22Rv1 (cell line): ENCODE measurements around the gene VIPR2.
"Not testable (repeated sequence)": the region's sequence is repeated elsewhere in the genome, so short reads cannot be mapped to it uniquely, and the experiment has no call there.

Source experiments
- H3K27ac ChIP-seq: fragments of 450-650 bp; 2 replicates; pipeline ENCODE4 v1.5.1; 2017
- ZFX ChIP-seq: fragments of 450-650 bp; IDR thresholded peaks from 2 replicates; pipeline ENCODE4 v1.6.1; 2017; ENCODE audit warnings: antibody characterized with exemption, borderline replicate concordance
- TF ChIP-seq, protein P1 (sequence below): fragments of 450-650 bp; IDR thresholded peaks from 2 replicates; pipeline ENCODE4 v1.5.1; 2017; ENCODE audit warnings: mild to moderate bottlenecking

VIPR2 gene

GRCh38 chr7:159126311-159127260, 18.1 kb downstream of the VIPR2 start:
- TF ChIP-seq ZFX, result no peak
- no peak overlapping the region for H3K27ac ChIP-seq

DNA sequence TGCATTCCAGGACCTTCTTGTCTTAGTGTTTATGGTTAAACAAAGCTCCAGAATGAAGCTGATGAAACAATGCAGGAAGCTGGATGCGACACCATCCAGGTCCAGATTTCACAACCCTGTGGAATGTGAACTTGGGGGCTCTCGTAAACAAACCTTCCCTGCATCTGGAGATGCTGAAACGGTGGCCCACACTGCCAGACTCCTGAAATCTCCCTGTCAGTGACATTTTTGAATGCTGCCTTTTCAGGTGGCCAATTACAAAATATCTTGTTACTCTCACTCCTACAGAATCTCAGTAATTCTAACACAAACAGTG, 18.8 kb downstream of the VIPR2 start:
- no peak for TF ChIP-seq ZFX
- TF ChIP-seq, protein P1, sequence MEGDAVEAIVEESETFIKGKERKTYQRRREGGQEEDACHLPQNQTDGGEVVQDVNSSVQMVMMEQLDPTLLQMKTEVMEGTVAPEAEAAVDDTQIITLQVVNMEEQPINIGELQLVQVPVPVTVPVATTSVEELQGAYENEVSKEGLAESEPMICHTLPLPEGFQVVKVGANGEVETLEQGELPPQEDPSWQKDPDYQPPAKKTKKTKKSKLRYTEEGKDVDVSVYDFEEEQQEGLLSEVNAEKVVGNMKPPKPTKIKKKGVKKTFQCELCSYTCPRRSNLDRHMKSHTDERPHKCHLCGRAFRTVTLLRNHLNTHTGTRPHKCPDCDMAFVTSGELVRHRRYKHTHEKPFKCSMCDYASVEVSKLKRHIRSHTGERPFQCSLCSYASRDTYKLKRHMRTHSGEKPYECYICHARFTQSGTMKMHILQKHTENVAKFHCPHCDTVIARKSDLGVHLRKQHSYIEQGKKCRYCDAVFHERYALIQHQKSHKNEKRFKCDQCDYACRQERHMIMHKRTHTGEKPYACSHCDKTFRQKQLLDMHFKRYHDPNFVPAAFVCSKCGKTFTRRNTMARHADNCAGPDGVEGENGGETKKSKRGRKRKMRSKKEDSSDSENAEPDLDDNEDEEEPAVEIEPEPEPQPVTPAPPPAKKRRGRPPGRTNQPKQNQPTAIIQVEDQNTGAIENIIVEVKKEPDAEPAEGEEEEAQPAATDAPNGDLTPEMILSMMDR, result no peak
- no peak overlapping the region for H3K27ac ChIP-seq

DNA sequence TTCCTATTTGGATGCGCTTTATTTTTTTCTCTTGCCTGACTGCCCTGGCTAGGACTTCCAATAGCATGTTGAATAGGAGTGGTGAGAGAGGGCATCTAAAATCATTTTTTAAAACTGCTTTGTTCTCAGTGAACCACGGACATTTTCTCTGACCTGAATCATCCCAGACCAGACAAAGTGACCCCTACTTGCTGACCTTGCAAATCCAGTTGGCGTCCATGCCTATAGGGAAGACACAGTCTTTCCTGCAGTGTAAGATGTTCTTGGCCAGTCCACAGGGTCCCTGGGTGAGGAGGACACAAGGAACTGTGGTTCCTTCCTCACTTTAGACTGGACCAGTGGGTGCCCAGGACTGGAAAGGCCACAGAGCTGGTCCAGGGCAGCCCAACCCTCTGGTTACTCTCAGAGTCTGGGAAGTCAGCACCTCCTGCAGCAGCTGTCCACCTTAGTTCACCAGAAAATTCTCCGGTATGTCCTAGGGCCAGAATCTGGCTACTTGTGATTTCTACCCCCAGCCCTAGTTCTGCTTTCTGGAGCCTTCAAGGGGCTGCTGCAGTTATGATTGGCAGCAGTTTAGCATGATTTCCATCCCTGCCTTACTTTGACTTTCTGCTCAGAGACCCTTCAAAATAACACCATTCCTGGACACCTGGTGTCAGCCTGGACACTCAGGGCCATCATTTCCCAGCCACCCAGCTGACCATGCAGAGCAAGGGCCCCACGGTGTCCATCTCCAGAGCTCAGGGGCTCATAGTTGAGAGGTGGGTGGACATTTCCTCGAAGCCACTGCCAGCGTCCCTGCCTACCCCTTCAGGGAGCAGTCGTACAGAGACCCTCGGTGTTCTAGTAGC, 19.3 kb downstream of the VIPR2 start:
- no peak overlapping the region for H3K27ac ChIP-seq
- TF ChIP-seq ZFX, result no peak
- TF ChIP-seq, protein P1, result no peak

- not testable (repeated sequence) for H3K27ac ChIP-seq
Measured at GRCh38 chr7:159123793-159124192, 20.9 kb downstream of the VIPR2 start.

DNA sequence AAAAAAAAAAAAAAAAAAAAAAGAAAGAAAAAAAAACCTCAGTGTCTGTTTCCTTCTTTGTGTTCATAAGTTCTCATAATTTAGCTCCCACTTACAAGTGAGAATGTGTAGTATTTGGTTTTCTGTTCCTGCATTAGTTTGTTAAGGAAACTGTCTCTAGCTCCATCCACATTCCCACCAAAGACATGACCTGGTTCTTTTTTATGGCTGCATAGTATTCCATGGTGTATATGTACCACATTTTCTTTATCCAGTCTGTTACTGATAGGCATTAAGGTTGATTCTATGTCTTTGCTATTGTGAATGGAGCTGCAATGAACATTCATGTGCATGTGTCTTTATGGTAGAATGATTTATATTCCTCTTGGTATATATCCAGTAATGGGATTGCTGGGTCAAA, 21.4 kb downstream of the VIPR2 start:
- H3K27ac ChIP-seq, result not testable (repeated sequence)

GRCh38 chr7:159122276-159122675, 22.4 kb downstream of the VIPR2 start:
- H3K27ac ChIP-seq, result no peak overlapping the region
- TF ChIP-seq ZFX, result no peak
- TF ChIP-seq, protein P1, result no peak

DNA sequence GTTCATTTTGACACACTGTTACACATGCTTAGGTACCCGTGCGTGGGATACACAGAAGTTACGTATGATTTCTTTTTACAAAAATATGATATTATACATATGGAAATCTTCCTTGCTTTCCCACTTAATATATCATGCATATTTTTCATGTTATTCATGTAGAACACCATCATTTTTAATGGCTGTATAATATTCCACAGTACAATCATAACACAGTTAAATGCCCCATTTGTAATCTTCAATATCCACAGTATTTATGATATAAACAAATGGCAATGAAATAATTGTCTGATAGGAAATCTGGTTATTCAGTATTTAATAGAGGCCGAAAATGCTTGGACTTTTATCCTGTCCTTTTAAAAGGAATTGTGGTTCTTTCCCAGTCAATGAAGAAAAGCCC, 23.2 kb downstream of the VIPR2 start:
- H3K27ac ChIP-seq, result no peak overlapping the region
- TF ChIP-seq, protein P1, result no peak
- no peak for TF ChIP-seq ZFX

DNA sequence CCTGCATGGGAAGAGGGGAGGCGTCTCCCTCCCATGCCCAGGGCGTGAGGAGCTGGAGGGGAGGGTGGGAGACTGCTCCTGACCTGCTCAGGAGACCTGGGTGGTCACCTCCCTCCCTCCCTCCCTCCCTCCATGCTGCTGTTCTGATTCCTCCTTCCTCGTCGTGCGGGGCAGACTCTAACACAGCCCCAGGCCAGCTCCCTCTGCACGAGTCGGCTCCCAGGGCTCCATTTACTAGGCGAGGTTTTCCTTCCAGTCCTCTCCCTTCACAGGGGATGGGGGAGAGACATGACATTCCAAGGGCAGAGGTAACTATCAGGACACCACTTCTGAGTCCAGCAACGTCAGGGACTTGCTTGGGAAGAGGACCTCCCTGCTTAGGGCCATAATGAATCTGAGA, 23.6 kb downstream of the VIPR2 start:
- TF ChIP-seq ZFX, result no peak
- H3K27ac ChIP-seq, result no peak overlapping the region

DNA sequence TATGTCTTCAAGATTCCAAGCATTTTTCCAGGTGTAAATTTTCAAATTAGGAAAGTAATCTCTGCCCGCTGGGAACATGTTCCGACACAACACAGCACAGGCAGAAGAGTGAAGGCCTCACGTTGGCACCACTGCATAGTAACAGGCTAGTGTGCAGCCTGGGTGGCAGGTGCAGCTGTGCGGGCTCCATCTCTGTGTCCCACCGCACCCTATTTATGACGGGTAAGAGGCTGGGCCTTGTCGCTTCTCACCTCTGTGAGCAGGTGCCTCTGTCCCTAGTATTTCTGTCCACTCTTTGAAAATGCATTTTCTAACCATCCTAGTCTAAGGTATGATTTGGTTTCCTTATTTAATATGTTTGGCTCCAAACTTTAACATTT, 24.1 kb downstream of the VIPR2 start:
- TF ChIP-seq, protein P1, result no peak
- TF ChIP-seq ZFX, result no peak
- H3K27ac ChIP-seq, result no peak overlapping the region
